Measurements from ENCODE around the gene TMEM62.

Gene TMEM62

DNA sequence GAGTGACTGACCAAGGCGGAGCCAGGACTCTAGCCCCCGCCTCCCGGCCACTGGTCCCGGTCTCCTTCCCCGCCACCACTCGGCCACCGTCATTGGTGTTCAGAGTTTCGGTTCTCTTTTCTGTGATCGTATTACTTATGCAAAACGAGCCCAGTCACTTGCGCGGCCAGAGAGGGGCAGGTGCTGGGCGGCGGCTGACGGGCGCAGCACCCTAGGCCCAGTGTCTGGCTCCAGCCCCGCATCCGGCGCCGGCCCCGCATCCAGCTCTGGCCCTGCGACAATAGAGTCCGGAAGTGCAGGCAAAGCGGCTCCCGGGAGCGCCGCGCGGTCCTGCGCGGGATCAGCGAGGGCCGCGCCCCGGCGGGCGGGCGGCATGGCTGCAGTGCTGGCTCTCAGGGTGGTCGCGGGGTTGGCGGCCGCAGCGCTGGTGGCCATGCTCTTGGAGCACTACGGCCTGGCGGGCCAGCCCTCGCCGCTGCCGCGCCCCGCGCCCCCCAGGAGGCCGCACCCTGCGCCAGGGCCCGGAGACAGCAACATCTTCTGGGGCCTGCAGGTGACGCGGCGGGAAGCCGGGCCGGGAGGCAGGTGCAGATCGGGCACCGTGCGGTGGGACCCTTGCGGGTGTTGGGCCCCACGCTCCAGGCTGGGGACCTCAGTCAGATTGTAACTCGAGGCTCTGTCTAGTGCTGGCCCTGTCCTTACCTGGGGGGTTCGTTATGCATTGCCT lies at the start of gene TMEM62:
Gene TMEM62 (plus strand): TSS at position 157 of the 727 bp plus-strand sequence. CDS start 217 bp downstream, at position 374.
- peak within 1 kb of the TSS; percentile 85 for H3K27ac Mint-ChIP-seq
- H3K9me3 Mint-ChIP-seq: peaks cover 12% of the 10 kb centered on the region
- H3K27me3 Mint-ChIP-seq: no peaks in the 10 kb centered on the region
- peak within 1 kb of the TSS; percentile 76 for H3K4me3 Mint-ChIP-seq
- intact Hi-C loops (cut with micrococcal nuclease): no loop called here
- H3K36me3 Mint-ChIP-seq (ENCODE audit: low read depth): peaks cover 45% of the 10 kb centered on the region
- peaks cover 31% of the 10 kb centered on the region for H3K4me1 Mint-ChIP-seq (ENCODE audit: low read depth)

DNA sequence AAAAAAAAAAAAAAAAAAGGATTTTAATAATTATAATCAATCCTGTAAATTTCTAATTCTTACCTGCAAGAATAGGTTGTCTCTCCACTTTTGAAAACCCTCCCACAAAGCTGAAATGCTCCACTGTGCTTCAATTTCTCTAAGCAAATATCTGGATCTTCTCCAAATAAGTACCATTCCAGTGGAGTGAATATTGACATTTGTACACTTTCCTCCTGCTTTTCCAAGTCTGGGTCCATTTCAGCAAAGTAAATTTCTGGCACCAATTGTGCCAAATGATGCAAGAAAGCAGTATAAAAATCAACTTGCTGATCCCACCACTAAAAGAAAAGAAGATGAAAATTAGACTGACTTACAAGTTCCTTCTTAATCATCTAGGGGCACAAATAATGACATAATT lies 47.5 kb upstream of the TMEM62 start:
- H3K36me3 Mint-ChIP-seq (ENCODE audit: low read depth): peaks cover 47% of the 10 kb centered on the region
- H3K4me3 Mint-ChIP-seq: no peak overlapping the region
- no peaks in the 10 kb centered on the region for H3K4me1 Mint-ChIP-seq (ENCODE audit: low read depth)
- no peaks in the 10 kb centered on the region for H3K27me3 Mint-ChIP-seq
- intact Hi-C loops (cut with micrococcal nuclease): no loop called here
- no peak overlapping the region for H3K27ac Mint-ChIP-seq
- no peaks in the 10 kb centered on the region for H3K9me3 Mint-ChIP-seq

DNA sequence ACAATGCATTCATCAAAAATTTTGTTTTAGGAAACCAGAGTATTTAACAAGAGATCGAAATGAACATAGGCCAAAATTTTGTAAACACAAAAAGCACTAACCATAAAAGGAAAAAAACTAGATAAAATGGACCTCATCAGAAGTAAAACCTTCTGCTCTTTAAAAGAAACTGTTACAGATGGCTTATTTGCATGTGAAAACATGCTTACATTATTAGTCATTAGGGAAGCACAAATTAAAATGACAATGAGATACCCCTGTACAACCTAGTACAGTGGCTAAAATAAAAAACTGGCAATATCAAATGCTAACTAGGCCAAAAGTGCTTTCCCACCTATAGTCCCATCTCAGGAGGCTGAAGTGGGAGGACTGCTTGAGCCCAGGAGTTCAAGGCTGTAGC lies 46.8 kb upstream of the TMEM62 start:
- Mint-ChIP-seq H3K27me3 (no peaks in the 10 kb centered on the region), H3K36me3 (ENCODE audit: low read depth) (peaks cover 44% of the 10 kb centered on the region), H3K4me1 (ENCODE audit: low read depth) (no peaks in the 10 kb centered on the region), H3K4me3 (no peak overlapping the region), H3K27ac (no peak overlapping the region), H3K9me3 (no peaks in the 10 kb centered on the region)
- intact Hi-C loops (cut with micrococcal nuclease): no loop called here

DNA sequence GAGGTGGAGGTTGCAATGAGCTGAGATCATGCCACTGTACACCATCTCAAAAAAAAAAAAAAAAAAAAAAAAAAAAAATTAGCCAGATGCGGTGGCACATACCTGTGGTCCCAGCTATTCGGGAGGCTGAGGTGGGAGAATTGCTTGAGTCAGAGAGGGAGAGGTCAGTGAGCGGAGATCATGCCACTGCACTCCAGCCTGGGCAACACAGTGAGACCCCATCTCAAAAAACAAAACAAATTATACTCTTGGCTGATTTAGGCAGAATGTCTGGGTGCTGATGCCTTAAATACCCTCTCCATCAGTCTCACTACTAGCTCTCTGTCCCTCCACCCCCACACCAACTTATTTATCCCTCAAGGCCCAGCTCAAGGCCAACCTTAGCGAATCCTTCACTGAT lies 41.5 kb upstream of the TMEM62 start:
- intact Hi-C loops (cut with micrococcal nuclease): loop anchor here (10.0 kb wide), 1 partner anchor 53 kb away; no protein-coding TSS in a partner anchor
- Mint-ChIP-seq H3K36me3 (ENCODE audit: low read depth) (peaks cover 16% of the 10 kb centered on the region), H3K9me3 (no peaks in the 10 kb centered on the region), H3K4me3 (no peak overlapping the region), H3K4me1 (ENCODE audit: low read depth) (peaks cover 19% of the 10 kb centered on the region), H3K27me3 (no peaks in the 10 kb centered on the region), H3K27ac (no peak overlapping the region)

DNA sequence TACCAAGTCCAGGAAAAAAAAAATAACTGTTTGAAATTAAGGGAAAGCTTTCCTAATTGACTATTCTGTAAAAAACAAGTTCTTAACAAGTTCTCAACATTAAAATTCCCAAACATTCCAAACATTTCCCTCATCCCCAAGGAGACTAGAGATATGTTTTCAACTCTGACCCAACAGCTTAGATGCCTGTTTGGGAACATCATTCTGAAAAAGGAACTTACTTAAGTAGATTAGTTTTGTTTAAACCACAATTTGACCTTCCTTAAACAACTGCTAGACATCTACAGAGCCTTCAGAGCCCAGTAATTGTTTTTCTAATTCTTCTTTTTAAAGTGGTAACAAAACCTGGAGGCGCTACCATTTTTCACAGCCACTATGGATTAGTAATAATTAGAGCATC lies 40.4 kb upstream of the TMEM62 start:
- Mint-ChIP-seq H3K9me3 (no peaks in the 10 kb centered on the region), H3K4me1 (ENCODE audit: low read depth) (peaks cover 20% of the 10 kb centered on the region), H3K27me3 (no peaks in the 10 kb centered on the region), H3K36me3 (ENCODE audit: low read depth) (peaks cover 13% of the 10 kb centered on the region), H3K4me3 (no peak overlapping the region), H3K27ac (no peak overlapping the region)
- intact Hi-C loops (cut with micrococcal nuclease): loop anchor here (10.0 kb wide), 1 partner anchor 52 kb away; no protein-coding TSS in a partner anchor

DNA sequence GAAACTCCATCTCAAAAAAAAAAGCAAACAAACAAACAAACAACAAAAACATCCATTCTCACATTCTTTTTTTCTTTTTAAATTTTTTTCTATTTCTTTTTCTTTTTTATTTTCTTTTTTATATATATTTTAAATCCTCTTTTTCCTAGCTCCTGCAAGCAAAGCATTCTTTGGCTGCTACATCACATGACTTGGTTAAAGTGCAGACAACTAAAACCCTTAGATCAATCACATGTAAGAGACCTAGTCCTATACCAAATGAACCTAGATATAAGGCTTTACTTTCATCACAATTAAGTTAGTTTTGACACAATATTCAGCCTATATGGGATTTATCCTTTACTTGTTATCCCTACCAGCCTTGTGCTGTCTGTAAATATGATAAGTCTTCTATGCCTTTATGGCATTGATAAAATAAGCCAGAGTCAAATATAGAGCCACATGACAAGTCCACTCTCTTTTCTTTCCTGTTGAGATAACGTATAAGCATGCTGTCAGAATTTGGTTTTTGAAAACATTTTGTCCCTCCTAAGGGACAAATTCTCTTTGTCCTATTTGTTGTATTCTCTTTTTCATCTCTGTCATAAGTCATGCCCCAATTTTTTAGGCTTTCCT lies 38.9 kb upstream of the TMEM62 start:
- intact Hi-C loops (cut with micrococcal nuclease): loop anchor here (10.0 kb wide), 1 partner anchor 50 kb away; no protein-coding TSS in a partner anchor
- Mint-ChIP-seq H3K36me3 (ENCODE audit: low read depth) (peaks cover 4% of the 10 kb centered on the region), H3K27me3 (no peaks in the 10 kb centered on the region), H3K27ac (no peak overlapping the region), H3K4me1 (ENCODE audit: low read depth) (peaks cover 20% of the 10 kb centered on the region), H3K9me3 (no peaks in the 10 kb centered on the region), H3K4me3 (no peak overlapping the region)

DNA sequence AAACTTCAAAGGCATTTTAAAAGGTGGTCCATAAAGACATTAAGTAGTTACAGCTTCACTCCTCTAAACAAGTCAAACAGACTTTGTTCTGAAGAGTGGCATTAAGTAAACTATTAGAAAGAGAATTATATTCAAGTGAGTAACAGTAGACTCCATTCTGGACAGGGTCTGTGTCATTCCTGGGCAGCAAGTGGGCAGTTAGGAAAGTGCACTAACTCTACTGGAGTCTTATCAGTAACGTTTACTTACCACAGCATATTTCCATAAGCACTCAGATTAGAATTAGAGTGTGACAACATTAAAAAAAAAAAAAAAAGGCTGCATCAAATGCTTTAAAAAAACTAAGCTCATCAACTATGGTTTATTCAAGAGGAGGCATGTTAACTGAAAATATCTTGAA lies 38.1 kb upstream of the TMEM62 start:
- Mint-ChIP-seq H3K4me1 (ENCODE audit: low read depth) (peaks cover 20% of the 10 kb centered on the region), H3K36me3 (ENCODE audit: low read depth) (peaks cover 5% of the 10 kb centered on the region), H3K27ac (no peak overlapping the region), H3K27me3 (no peaks in the 10 kb centered on the region), H3K9me3 (no peaks in the 10 kb centered on the region), H3K4me3 (no peak overlapping the region)
- intact Hi-C loops (cut with micrococcal nuclease): loop anchor here (10.0 kb wide), 1 partner anchor 50 kb away; no protein-coding TSS in a partner anchor

DNA sequence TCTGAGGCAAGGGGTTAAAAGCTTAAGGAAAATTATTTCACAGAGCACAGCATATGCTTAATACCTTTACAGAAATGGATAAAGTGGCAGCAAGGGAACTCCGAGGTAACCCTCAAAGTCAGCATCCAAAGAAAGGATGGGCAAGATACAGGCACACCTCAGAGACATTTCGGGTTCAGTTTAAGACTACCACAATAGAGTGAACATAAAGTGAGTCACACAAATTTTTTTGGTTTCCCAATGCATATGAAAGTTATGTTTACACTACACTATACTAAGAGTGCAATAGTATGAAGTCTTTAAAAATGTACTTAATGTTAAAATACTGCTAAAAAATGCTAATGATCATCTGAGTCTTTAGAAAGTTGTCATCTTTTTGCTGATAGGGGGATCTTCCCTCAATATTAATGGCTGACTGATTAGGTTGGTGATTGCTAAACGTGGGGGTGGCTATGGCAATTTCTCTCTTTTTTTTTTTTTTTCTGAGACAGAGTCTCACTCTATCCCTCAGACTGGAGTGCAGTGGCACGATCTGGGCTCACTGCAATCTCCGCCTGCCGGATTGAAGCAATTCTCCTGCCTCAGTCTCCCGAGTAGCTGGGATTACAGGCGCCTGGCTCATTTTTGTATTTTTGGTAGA lies 37.6 kb upstream of the TMEM62 start:
- Mint-ChIP-seq H3K27ac (no peak overlapping the region), H3K9me3 (no peaks in the 10 kb centered on the region), H3K4me3 (no peak overlapping the region), H3K27me3 (no peaks in the 10 kb centered on the region), H3K36me3 (ENCODE audit: low read depth) (peaks cover 11% of the 10 kb centered on the region), H3K4me1 (ENCODE audit: low read depth) (peaks cover 20% of the 10 kb centered on the region)
- intact Hi-C loops (cut with micrococcal nuclease): loop anchor here (10.0 kb wide), 1 partner anchor 49 kb away; no protein-coding TSS in a partner anchor

DNA sequence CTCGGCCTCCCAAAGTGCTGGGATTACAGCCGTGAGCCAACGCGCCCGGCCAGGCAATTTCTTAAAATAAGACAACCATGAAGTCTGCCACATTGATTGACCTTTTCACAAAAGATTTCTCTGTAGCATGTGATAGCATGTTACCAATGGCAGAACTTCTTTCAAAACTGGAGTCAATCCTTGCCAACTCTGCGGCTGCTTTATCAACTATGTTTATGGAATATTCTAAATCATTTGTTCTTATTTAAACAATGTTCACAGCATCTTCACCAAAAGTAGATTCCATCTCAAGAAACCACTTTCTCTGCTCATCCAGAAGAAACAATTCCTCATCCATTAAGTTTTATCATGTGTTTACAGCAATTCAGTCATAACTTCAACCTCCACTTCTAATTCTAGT lies 37.0 kb upstream of the TMEM62 start:
- no peaks in the 10 kb centered on the region for H3K27me3 Mint-ChIP-seq
- peaks cover 25% of the 10 kb centered on the region for H3K4me1 Mint-ChIP-seq (ENCODE audit: low read depth)
- intact Hi-C loops (cut with micrococcal nuclease): loop anchor here (10.0 kb wide), 1 partner anchor 48 kb away; no protein-coding TSS in a partner anchor
- no peak overlapping the region for H3K4me3 Mint-ChIP-seq
- H3K36me3 Mint-ChIP-seq (ENCODE audit: low read depth): peaks cover 17% of the 10 kb centered on the region
- no peak overlapping the region for H3K27ac Mint-ChIP-seq
- H3K9me3 Mint-ChIP-seq: no peaks in the 10 kb centered on the region

DNA sequence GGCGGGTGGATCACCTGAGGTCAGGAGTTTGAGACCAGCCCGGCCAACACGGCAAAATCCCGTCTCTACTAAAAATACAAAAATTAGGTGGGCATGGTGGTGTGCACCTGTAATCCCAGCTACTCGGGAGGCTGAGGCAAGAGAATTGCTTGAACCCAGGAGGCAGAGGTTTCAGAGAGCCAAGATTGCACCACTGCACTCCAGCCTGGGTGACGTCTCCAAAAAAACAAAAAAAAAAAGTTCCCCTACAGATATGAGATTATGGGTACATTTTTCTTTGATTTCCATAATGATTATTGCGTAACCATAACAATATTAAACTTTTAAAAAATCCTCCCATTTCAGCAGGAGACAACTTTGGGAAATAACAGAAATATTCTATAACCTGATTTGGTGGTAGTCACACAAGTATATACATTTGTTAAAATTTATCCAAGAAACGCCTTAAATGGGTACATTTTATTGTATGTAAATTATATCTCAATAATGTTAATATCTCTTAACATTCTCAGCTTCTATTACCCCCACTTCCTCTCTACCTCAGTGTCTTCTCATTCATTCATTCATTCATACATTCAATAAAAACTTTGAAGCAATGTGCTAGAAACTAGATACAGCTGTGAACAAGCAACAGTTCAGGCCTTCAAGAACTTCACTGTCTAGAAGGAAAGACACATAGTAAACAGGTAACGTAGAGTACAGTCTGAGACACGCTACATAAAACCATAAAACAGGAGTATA lies 34.1 kb upstream of the TMEM62 start:
- Mint-ChIP-seq H3K36me3 (ENCODE audit: low read depth) (peaks cover 20% of the 10 kb centered on the region), H3K9me3 (no peaks in the 10 kb centered on the region), H3K27ac (no peak overlapping the region), H3K4me1 (ENCODE audit: low read depth) (peaks cover 20% of the 10 kb centered on the region), H3K27me3 (no peaks in the 10 kb centered on the region), H3K4me3 (no peak overlapping the region)
- intact Hi-C loops (cut with micrococcal nuclease): loop anchor here (10.0 kb wide), 1 partner anchor 46 kb away; no protein-coding TSS in a partner anchor

DNA sequence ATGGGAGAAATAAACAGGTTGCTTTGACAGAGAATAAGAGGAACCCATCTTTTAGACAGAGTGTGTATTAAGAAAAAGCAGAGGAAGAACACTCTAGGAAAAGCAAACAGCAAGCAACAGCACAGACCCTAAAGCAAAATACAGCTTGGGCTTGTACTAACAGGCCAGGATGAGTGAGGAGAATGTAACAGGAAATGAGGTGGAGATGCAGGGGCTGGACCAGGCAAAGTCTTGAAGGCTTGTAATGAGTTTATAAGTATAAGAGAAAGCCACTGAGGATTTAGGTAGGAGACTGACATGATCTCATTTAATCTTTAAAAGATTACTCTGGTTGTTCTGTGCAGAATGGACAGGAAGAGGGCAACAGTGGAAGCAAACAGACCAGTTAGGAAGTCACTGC lies 32.4 kb upstream of the TMEM62 start:
- peaks cover 26% of the 10 kb centered on the region for H3K36me3 Mint-ChIP-seq (ENCODE audit: low read depth)
- no peaks in the 10 kb centered on the region for H3K27me3 Mint-ChIP-seq
- peaks cover 27% of the 10 kb centered on the region for H3K4me1 Mint-ChIP-seq (ENCODE audit: low read depth)
- no peak overlapping the region for H3K4me3 Mint-ChIP-seq
- no peak overlapping the region for H3K27ac Mint-ChIP-seq
- H3K9me3 Mint-ChIP-seq: no peaks in the 10 kb centered on the region
- intact Hi-C loops (cut with micrococcal nuclease): loop anchor here (10.0 kb wide), 1 partner anchor 84 kb away; the partner anchor contains the start of gene CCNDBP1

DNA sequence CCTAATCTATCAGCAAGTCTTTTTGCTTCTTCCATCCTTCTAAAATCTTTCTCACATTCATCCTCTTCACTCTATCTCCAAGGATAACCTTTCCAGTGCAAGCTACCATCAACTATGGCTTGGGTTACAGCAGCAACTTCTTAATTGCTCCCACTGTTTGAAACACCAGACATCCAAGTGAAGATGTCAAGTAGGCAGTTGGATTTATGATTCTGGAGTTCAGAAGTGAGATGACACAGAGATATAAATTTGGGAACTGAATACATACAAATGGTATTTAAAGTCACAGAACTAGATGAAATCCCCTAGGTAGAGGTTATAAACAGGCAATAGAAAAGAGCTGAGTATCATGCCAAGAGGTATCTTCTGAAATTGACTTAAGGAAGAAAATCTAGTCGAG lies 31.2 kb upstream of the TMEM62 start:
- no peak overlapping the region for H3K4me3 Mint-ChIP-seq

DNA sequence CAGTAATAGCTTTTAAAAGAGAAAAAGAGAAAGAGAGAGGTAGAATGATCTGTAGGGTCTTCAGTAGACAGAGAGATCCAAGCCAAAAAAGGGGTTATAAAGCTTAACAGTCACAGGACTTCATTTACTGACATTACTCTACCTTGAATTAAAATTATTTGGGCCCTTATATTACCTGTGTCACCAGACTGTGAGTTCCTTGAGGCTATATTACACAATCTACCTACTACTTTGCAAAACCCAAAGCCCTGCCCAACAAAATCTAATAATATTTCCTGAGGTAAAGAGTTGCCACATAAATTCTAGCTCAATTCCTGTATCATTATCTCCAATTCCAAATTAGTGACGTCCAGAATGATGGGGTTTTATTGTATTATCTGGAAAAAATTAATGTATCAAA lies 29.5 kb upstream of the TMEM62 start:
- Mint-ChIP-seq H3K36me3 (ENCODE audit: low read depth) (peaks cover 31% of the 10 kb centered on the region), H3K9me3 (no peaks in the 10 kb centered on the region), H3K27me3 (no peaks in the 10 kb centered on the region), H3K4me3 (no peak overlapping the region), H3K27ac (no peak overlapping the region), H3K4me1 (ENCODE audit: low read depth) (peaks cover 31% of the 10 kb centered on the region)
- intact Hi-C loops (cut with micrococcal nuclease): loop anchor here (10.0 kb wide), 1 partner anchor 81 kb away; the partner anchor contains the start of gene CCNDBP1

More for the DNA sequence above, 31.2 kb upstream of the TMEM62 start:
- Mint-ChIP-seq H3K27ac (no peak overlapping the region), H3K4me1 (ENCODE audit: low read depth) (peaks cover 29% of the 10 kb centered on the region), H3K27me3 (no peaks in the 10 kb centered on the region), H3K9me3 (no peaks in the 10 kb centered on the region), H3K36me3 (ENCODE audit: low read depth) (peaks cover 31% of the 10 kb centered on the region)
- intact Hi-C loops (cut with micrococcal nuclease): loop anchor here (10.0 kb wide), 1 partner anchor 83 kb away; the partner anchor contains the start of gene CCNDBP1
